SK-N-SH treated with all-trans-retinoic acid at 6 μM for 48 hours (cell line): ENCODE results near the gene NADK2.

ENCODE experiments used
- ATAC-seq: fragments of 200-7000 bp; cut with Tn5 transposase; 3 replicates; pipeline ENCODE4 v1.9.1; 2020; ENCODE audit warnings: mild to moderate bottlenecking, moderate library complexity
- ARNTL ChIP-seq: fragments of 450-650 bp; formaldehyde crosslinking; IDR thresholded peaks from 2 replicates; pipeline ENCODE4 v1.5.0; 2020; ENCODE audit warnings: low read depth, mild to moderate bottlenecking, moderate library complexity, borderline replicate concordance
- BACH2 ChIP-seq: fragments of 250-450 bp; sonication (Bioruptor Pico); IDR thresholded peaks from 2 replicates; pipeline ENCODE4 v1.9.0; 2021; ENCODE audit warnings: mild to moderate bottlenecking, borderline replicate concordance
- CSDC2 ChIP-seq: fragments of 250-450 bp; sonication (Bioruptor Pico); IDR thresholded peaks from 2 replicates; pipeline ENCODE4 v1.5.0; 2020; ENCODE audit warnings: mild to moderate bottlenecking, moderate library complexity
- ESRRG ChIP-seq: fragments of 250-450 bp; sonication (Bioruptor Pico); IDR thresholded peaks from 2 replicates; pipeline ENCODE4 v1.6.1; 2021; ENCODE audit warnings: mild to moderate bottlenecking
- OSR1 ChIP-seq: fragments of 250-450 bp; sonication (Bioruptor Pico); IDR thresholded peaks from 2 replicates; pipeline ENCODE4 v1.8.0; 2022; ENCODE audit warnings: moderate library complexity, mild to moderate bottlenecking, inconsistent platforms
- PPARA ChIP-seq: fragments of 250-450 bp; sonication (Bioruptor Pico); IDR thresholded peaks from 2 replicates; pipeline ENCODE4 v1.5.0; 2020; ENCODE audit warnings: mild to moderate bottlenecking, borderline replicate concordance
- RARB ChIP-seq: fragments of 250-450 bp; sonication (Bioruptor Pico); IDR thresholded peaks from 2 replicates; pipeline ENCODE4 v1.8.0; 2021; ENCODE audit warnings: mild to moderate bottlenecking, moderate library complexity
- TCF4 ChIP-seq: fragments of 250-450 bp; sonication (Bioruptor Pico); IDR thresholded peaks from 2 replicates; pipeline ENCODE4 v1.8.0; 2021; ENCODE audit warnings: mild to moderate bottlenecking, moderate library complexity, borderline replicate concordance
- TOX ChIP-seq: fragments of 250-450 bp; sonication (Bioruptor Pico); IDR thresholded peaks from 2 replicates; pipeline ENCODE4 v1.8.0; 2021; ENCODE audit warnings: mild to moderate bottlenecking, moderate library complexity, borderline replicate concordance
- ZC3H10 ChIP-seq: fragments of 250-450 bp; sonication (Bioruptor Pico); IDR thresholded peaks from 2 replicates; pipeline ENCODE4 v1.5.1; 2021; ENCODE audit warnings: mild to moderate bottlenecking, moderate library complexity
- ZFP3 ChIP-seq: fragments of 250-450 bp; sonication (Bioruptor Pico); IDR thresholded peaks from 2 replicates; pipeline ENCODE4 v1.5.0; 2020; ENCODE audit warnings: mild to moderate bottlenecking, moderate library complexity
- ZFP30 ChIP-seq: fragments of 450-650 bp; formaldehyde crosslinking; IDR thresholded peaks from 2 replicates; pipeline ENCODE4 v1.5.0; 2022; ENCODE audit warnings: mild to moderate bottlenecking, moderate library complexity
- ZNF8 ChIP-seq: fragments of 450-650 bp; formaldehyde crosslinking; IDR thresholded peaks from 2 replicates; pipeline ENCODE4 v1.5.0; 2020; ENCODE audit warnings: mild to moderate bottlenecking, moderate library complexity
- TF ChIP-seq, protein P1 (sequence below): fragments of 250-450 bp; sonication (Bioruptor Pico); IDR thresholded peaks from 2 replicates; pipeline ENCODE4 v1.8.0; 2021; ENCODE audit warnings: low read depth, mild to moderate bottlenecking, moderate library complexity, borderline replicate concordance
- TF ChIP-seq, protein P2 (sequence below): fragments of 250-450 bp; sonication (Bioruptor Pico); IDR thresholded peaks from 2 replicates; pipeline ENCODE4 v1.8.0; 2020; ENCODE audit warnings: mild to moderate bottlenecking, moderate library complexity, borderline replicate concordance
- TF ChIP-seq, protein P3 (sequence below): fragments of 250-450 bp; sonication (Bioruptor Pico); IDR thresholded peaks from 2 replicates; pipeline ENCODE4 v1.5.0; 2020; ENCODE audit warnings: mild to moderate bottlenecking, moderate library complexity
- TF ChIP-seq, protein P4 (sequence below): fragments of 250-450 bp; sonication (Bioruptor Pico); IDR thresholded peaks from 2 replicates; pipeline ENCODE4 v1.5.1; 2021; ENCODE audit warnings: mild to moderate bottlenecking, moderate library complexity
- TF ChIP-seq, protein P5 (sequence below): fragments of 250-450 bp; sonication (Bioruptor Pico); IDR thresholded peaks from 2 replicates; pipeline ENCODE4 v1.5.1; 2020; ENCODE audit warnings: low read depth, mild to moderate bottlenecking, moderate library complexity

NADK2 gene

DNA sequence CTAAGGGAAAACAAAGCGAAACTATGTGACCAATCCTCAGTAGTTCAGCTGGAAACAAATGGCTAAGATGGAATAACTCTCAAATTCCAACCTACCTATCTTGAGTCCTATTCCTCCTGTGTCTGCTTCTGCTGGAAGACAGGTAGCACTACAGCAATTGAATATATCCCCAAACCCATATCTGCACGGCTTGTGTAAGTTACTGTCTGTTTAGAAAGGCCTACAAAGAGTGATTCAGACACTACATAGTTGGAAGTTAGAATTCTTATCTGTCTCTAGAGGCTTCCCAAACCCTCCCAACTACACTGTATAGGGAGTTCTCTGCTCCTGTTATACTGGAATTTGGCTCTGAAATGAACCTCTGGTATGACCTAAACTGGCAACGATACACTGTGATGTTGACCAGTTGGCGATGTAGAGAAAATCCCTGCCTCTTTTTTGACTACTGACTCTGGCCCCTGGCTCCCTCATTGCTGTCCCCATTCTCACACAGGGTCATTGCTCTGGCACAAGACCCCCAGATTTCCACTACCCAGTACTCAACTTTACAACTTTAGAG is 22.6 kb upstream of the NADK2 start:
- TF ChIP-seq, protein P1, sequence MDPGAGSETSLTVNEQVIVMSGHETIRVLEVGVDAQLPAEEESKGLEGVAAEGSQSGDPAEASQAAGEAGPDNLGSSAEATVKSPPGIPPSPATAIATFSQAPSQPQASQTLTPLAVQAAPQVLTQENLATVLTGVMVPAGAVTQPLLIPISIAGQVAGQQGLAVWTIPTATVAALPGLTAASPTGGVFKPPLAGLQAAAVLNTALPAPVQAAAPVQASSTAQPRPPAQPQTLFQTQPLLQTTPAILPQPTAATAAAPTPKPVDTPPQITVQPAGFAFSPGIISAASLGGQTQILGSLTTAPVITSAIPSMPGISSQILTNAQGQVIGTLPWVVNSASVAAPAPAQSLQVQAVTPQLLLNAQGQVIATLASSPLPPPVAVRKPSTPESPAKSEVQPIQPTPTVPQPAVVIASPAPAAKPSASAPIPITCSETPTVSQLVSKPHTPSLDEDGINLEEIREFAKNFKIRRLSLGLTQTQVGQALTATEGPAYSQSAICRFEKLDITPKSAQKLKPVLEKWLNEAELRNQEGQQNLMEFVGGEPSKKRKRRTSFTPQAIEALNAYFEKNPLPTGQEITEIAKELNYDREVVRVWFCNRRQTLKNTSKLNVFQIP (CRISPR knock-in tag) = no peak
- TF ChIP-seq OSR1 (no peak), CSDC2 (CRISPR knock-in tag) (no peak), RARB (CRISPR knock-in tag) (no peak), ZNF8 (CRISPR knock-in tag) (no peak), BACH2 (CRISPR knock-in tag) (no peak), ZFP30 (no peak), TCF4 (CRISPR knock-in tag) (no peak), ESRRG (CRISPR knock-in tag) (no peak)
- TF ChIP-seq, protein P2, sequence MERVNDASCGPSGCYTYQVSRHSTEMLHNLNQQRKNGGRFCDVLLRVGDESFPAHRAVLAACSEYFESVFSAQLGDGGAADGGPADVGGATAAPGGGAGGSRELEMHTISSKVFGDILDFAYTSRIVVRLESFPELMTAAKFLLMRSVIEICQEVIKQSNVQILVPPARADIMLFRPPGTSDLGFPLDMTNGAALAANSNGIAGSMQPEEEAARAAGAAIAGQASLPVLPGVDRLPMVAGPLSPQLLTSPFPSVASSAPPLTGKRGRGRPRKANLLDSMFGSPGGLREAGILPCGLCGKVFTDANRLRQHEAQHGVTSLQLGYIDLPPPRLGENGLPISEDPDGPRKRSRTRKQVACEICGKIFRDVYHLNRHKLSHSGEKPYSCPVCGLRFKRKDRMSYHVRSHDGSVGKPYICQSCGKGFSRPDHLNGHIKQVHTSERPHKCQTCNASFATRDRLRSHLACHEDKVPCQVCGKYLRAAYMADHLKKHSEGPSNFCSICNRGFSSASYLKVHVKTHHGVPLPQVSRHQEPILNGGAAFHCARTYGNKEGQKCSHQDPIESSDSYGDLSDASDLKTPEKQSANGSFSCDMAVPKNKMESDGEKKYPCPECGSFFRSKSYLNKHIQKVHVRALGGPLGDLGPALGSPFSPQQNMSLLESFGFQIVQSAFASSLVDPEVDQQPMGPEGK (CRISPR knock-in tag) = no peak
- TF ChIP-seq, protein P3, sequence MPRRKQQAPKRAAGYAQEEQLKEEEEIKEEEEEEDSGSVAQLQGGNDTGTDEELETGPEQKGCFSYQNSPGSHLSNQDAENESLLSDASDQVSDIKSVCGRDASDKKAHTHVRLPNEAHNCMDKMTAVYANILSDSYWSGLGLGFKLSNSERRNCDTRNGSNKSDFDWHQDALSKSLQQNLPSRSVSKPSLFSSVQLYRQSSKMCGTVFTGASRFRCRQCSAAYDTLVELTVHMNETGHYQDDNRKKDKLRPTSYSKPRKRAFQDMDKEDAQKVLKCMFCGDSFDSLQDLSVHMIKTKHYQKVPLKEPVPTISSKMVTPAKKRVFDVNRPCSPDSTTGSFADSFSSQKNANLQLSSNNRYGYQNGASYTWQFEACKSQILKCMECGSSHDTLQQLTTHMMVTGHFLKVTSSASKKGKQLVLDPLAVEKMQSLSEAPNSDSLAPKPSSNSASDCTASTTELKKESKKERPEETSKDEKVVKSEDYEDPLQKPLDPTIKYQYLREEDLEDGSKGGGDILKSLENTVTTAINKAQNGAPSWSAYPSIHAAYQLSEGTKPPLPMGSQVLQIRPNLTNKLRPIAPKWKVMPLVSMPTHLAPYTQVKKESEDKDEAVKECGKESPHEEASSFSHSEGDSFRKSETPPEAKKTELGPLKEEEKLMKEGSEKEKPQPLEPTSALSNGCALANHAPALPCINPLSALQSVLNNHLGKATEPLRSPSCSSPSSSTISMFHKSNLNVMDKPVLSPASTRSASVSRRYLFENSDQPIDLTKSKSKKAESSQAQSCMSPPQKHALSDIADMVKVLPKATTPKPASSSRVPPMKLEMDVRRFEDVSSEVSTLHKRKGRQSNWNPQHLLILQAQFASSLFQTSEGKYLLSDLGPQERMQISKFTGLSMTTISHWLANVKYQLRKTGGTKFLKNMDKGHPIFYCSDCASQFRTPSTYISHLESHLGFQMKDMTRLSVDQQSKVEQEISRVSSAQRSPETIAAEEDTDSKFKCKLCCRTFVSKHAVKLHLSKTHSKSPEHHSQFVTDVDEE (CRISPR knock-in tag) = no peak
- TF ChIP-seq, protein P4, sequence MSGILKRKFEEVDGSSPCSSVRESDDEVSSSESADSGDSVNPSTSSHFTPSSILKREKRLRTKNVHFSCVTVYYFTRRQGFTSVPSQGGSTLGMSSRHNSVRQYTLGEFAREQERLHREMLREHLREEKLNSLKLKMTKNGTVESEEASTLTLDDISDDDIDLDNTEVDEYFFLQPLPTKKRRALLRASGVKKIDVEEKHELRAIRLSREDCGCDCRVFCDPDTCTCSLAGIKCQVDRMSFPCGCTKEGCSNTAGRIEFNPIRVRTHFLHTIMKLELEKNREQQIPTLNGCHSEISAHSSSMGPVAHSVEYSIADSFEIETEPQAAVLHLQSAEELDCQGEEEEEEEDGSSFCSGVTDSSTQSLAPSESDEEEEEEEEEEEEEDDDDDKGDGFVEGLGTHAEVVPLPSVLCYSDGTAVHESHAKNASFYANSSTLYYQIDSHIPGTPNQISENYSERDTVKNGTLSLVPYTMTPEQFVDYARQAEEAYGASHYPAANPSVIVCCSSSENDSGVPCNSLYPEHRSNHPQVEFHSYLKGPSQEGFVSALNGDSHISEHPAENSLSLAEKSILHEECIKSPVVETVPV (CRISPR knock-in tag) = no peak

DNA sequence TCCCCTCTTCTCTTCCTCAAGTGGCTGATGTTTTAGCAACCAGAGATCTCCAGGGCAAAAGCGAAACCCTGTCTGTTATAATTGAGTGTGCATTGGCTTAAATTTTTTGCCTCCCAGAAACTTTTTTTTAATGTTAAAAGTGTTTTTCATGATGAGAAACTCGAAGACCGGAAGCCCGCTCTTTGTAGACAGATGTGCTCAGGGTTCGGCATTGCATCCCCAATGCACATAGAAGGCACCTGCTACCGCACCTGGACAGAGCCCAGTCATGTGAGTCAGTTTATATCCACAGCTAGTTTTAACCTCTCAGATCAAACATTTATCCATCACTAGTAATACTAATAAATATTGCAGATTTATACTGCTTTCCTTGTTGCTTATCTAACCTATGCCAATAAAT is 19.5 kb upstream of the NADK2 start:
- ATAC-seq = no peak
- TF ChIP-seq ZNF8 (CRISPR knock-in tag) = no peak
- TF ChIP-seq ZFP3 (CRISPR knock-in tag) = no peak
- no peak for TF ChIP-seq ZC3H10 (CRISPR knock-in tag)
- no peak for TF ChIP-seq BACH2 (CRISPR knock-in tag)
- no peak for TF ChIP-seq PPARA (CRISPR knock-in tag)
- TF ChIP-seq, protein P3 (CRISPR knock-in tag) = no peak
- TF ChIP-seq ESRRG (CRISPR knock-in tag) = no peak

More for the DNA sequence above, 22.6 kb upstream of the NADK2 start:
- ATAC-seq = no peak

DNA sequence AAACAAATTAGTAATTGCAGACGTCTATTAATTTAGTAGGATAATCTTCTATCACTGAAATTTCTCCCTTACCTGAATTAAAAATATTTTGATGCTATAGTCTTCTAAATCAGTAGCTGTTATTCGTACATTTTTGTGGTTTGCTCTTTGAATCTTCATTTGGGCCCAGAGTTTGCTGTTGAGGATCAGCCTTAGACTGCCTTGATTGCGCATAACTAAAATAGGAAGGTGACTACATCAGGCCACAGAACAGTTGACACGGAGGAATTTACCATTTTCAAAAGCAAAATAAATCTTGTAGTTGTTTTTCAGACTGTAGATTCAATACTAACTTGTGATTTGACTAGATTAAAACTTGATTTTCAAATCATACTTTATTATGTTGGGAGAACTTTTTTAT is 11.8 kb upstream of the NADK2 start:
- ATAC-seq = no peak
- TF ChIP-seq ZC3H10 (CRISPR knock-in tag) (no peak), TOX (CRISPR knock-in tag) (no peak), ZNF8 (CRISPR knock-in tag) (no peak), ARNTL (CRISPR knock-in tag) (no peak)
- TF ChIP-seq, protein P5, sequence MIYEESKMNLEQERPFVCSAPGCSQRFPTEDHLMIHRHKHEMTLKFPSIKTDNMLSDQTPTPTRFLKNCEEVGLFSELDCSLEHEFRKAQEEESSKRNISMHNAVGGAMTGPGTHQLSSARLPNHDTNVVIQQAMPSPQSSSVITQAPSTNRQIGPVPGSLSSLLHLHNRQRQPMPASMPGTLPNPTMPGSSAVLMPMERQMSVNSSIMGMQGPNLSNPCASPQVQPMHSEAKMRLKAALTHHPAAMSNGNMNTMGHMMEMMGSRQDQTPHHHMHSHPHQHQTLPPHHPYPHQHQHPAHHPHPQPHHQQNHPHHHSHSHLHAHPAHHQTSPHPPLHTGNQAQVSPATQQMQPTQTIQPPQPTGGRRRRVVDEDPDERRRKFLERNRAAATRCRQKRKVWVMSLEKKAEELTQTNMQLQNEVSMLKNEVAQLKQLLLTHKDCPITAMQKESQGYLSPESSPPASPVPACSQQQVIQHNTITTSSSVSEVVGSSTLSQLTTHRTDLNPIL = no peak
- TF ChIP-seq, protein P2 (CRISPR knock-in tag) = no peak
- TF ChIP-seq, protein P4 (CRISPR knock-in tag) = no peak
